Activated naive CD4-positive, alpha-beta T cell treated with Interleukin-2 at 50 U/mL for 16 hours (primary cell): ENCODE data around the gene EID2.

Experiments used
- DNase-seq: peaks from one replicate; pipeline ENCODE4 v3.0.0-alpha.2; 2020

The EID2 gene

DNA sequence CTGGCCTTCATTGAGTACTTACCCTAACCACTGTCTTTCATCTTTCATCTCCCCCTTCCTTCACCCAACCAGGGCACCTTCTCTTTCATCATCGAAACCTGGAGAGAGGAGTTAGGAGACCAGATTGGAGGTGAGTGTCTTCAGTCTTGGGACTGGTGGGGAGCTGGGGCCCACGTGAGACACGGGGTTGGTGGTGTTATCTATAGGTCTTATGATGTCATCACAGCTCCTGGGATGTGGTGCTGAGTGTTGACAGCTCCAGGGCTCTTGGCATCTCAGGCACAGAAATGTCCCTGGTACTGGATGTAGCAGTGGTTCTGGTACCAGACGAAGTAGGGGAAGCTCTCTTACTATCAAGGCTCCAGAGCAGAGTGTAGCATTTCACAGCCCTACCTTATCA lies 39.4 kb downstream of the EID2 start:
- DNase-seq, result no peak

DNA sequence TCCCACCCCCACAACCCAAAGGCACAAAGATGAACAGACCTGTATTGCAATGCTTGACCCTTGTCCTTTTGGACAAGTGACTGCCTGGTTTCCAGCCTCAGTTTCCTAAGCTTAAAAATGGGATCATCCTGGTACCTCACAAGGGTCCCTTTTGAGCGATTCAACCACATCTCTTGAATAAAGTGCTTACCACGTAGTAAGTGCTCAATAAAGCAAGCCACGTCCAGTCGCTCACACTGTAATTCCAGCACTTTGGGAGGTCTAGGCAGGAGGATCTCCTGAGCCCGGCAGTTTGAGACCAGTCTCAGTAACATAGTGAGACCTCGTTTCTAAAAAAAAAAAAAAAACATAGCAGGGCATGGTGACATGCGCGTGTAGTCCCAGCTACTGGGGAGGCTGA lies 40.0 kb downstream of the EID2 start:
- no peak for DNase-seq

DNA sequence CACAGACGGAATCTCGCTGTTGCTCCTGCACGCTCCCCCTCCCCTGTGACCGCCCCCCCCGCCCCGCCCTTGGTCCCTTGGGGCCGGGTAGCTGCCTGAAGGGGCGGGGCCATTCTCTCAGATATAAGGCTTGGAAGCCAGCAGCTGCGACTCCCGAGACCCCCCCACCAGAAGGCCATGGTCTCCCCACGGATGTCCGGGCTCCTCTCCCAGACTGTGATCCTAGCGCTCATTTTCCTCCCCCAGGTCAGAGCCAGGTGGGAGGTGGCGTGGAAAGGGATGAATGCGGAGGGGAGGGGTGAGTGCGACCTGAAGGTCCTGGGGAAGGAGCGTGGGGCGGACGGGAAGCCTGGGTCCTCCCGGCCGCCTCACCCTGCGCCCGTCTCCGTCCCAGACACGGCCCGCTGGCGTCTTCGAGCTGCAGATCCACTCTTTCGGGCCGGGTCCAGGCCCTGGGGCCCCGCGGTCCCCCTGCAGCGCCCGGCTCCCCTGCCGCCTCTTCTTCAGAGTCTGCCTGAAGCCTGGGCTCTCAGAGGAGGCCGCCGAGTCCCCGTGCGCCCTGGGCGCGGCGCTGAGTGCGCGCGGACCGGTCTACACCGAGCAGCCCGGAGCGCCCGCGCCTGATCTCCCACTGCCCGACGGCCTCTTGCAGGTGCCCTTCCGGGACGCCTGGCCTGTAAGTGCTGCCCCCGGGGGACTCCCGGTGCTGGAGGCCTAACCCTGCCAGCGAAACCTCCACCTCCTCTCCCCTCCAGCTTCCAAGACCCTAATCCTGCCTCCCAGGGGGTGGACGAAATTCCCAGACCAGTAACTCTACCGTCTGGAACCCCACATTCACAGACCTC lies 40.9 kb downstream of the EID2 start, which contains the start of gene DLL3:
TSS of gene DLL3 (plus strand) at position 150 of the 845 bp plus-strand sequence. CDS start at position 178, 28 bp downstream.
- peak; percentile 19 for DNase-seq

DNA sequence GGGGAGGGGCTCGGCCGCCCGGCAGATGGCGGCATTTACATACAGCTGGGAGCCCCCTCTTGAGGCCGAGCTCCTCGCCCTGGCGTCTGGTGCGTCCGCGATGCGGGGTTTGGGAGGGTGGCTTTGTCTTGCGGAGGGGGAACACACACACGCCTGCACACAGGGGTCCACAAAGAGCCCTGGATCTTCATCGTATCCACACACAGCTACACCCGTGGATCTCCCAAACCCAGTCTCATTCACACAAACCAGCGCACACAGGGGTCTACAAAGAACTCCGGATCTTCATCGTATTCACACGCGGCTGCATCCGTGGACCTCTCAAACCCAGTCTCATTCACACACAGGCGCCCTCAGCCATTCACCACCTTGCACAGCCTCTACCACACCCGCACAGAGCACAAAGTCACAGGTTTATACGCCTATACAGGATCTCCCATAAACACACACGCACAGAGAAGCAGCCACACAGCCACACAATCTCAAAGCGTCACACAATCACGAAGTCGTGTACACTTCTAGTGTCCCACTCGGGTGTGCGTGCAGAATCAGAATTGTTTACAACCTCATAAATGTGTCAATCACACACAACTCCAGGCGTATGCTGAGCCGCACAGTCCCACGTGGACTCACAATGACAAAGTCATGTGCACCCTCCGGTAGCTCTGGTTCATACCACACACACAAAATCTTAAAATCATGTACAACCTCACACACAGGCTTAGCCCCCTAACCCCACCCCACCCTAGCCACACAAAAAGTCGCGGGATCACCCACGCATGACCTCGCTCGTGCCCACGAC lies 41.8 kb downstream of the EID2 start:
- peak; percentile 16 for DNase-seq

- no peak for DNase-seq
Measured at GRCh38 chr19:39497701-39497995, 42.3 kb downstream of the EID2 start.

DNA sequence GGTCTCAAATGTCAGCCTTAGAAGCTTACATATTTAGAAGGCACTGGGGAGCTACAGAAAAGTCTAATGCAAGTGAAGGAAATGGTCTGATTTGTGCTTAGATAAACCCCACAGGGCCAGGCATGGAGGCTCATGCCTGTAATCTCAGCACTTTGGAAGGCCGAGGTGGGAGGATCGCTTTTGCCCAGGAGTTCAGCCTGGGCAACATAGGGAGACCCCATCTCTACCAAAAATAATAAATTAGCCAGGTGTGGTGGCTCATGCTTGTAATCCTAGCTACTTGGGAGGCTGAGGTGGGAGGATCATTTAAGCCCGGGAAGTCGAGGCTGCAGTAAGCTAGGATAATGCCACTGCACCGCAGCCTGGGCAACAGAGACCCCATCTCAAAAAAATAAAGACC lies 43.9 kb downstream of the EID2 start:
- DNase-seq, result no peak

DNA sequence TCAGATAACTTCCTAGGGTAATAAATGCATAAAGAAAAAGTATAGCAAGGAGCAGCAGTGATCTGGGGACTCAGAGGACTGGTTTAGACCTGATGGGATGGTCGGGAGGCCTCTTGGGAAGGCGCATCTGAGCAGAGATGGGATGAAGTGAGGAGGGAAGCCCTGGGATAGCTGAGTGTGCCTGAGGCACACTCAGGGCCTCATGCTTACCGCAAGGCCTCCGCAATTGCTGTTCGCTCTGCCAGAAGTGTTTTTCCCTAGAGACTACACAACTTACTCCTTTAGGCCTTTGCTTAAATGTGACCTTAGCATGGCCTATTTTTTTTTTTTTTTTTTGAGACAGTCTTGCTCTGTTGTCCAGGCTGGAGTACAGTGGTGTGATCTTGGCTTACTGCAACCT lies 45.3 kb downstream of the EID2 start:
- DNase-seq, result no peak

GRCh38 chr19:39492788-39493187 lies 47.2 kb downstream of the EID2 start:
- DNase-seq, result no peak

DNA sequence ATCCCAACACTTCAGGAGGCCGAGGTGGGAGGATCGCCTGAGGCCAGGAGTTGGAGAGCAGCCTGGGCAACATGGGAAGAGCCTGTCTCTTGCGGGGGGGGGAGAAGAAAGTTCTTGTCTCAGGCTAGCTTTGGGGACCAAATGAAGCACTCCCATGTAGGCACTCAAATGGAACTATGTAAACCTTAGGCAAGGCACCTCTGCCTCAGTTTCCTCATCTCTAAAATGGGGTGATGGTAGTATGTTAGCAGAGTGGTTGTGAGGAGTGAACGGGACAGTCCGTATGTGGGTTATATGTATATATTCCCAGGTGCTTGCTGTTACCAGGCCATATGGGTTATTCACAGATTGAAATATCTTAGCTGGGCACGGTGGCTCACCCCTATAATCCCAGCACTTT lies 47.7 kb downstream of the EID2 start:
- DNase-seq, result no peak

DNA sequence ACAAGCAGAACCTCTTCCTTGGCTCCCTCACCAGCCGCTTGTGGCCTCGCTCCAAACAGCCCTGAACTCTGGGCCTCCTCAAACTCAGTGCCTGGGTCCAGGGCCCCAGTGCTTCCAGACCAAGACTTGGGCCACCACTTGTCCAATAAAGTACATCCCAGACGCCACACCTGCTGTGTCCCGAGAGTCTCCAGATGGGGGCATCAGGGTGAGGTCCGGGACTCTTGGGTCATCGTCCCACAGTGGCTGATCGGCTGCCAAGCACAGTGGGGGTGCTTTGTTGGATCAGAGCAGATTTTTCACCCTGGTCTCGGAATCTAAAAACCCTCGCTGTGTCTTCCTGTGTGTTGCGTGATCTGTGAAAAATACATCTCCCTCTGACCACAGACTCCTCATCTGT lies 50.2 kb downstream of the EID2 start:
- no peak for DNase-seq
